IMR-90 (cell line): Measurements from ENCODE around the gene SIPA1L3. TPM values are rescaled to one million over a fixed set of nuclear protein-coding genes. Genes with fewer than 3 reads are reported as not detected.

Experiments used
- ATAC-seq: fragments of 200-7000 bp; cut with Tn5 transposase; 2 replicates; pipeline ENCODE4 v1.9.1; 2020; ENCODE audit warnings: low read depth, mild to moderate bottlenecking, moderate library complexity
- BruUV-seq: library from RNA; stranded (reverse); fragments of 400-500 nt; replicated peaks from 2 replicates; lab custom pipeline; 2021; lab: Mats Ljungman, UMichigan
- CTCF ChIA-PET: fragments of 300-600 bp; formaldehyde crosslinking; extraction: SDS; loops from one replicate; lab custom pipeline; 2021; ENCODE audit warnings: antibody characterized with exemption; lab: Yijun Ruan, JAX
- POLR2A ChIA-PET: fragments of 300-600 bp; sonication (Branson Sonifier 250); formaldehyde crosslinking; loops from one replicate; lab custom pipeline; 2022; ENCODE audit warnings: antibody characterized with exemption; ENCODE audit not compliant: unreplicated experiment; lab: Charles Lee
- DNase-seq: peaks from one replicate; pipeline ENCODE4 v3.0.0; 2013
- H2AFZ ChIP-seq: replicated peaks from 2 replicates; pipeline ENCODE3; 2013; ENCODE audit warnings: low read length, mild to moderate bottlenecking; ENCODE audit not compliant: poor library complexity
- H2AK5ac ChIP-seq: 2 replicates; pipeline ENCODE4 v1.6.1; 2013; ENCODE audit warnings: low read depth, low read length, inconsistent platforms
- H2AK9ac ChIP-seq: replicated peaks from 2 replicates; pipeline ENCODE3; 2013; ENCODE audit warnings: mild to moderate bottlenecking, low read depth, low read length, moderate library complexity; ENCODE audit not compliant: poor library complexity
- H2BK120ac ChIP-seq: 2 replicates; pipeline ENCODE4 v1.6.1; 2013; ENCODE audit warnings: low read depth, low read length, inconsistent platforms
- H2BK15ac ChIP-seq: 3 replicates; pipeline ENCODE4 v1.6.1; 2013; ENCODE audit warnings: low read depth, low read length, inconsistent platforms
- H2BK20ac ChIP-seq: 2 replicates; pipeline ENCODE4 v1.6.1; 2013; ENCODE audit warnings: low read depth, mild to moderate bottlenecking, inconsistent platforms, low read length, moderate library complexity
- H2BK5ac ChIP-seq: 2 replicates; pipeline ENCODE4 v1.6.1; 2013; ENCODE audit warnings: mild to moderate bottlenecking, low read depth, low read length, inconsistent platforms; ENCODE audit not compliant: poor library complexity, severe bottlenecking
- H3K14ac ChIP-seq: replicated peaks from 2 replicates; pipeline ENCODE4 v1.6.1; 2013; ENCODE audit warnings: low read depth, low read length, inconsistent platforms
- H3K18ac ChIP-seq: 2 replicates; pipeline ENCODE4 v1.6.1; 2013; ENCODE audit warnings: low read depth, low read length, control low read depth
- H3K23ac ChIP-seq: 2 replicates; pipeline ENCODE4 v1.6.1; 2013; ENCODE audit warnings: low read depth, low read length, inconsistent platforms
- H3K27ac ChIP-seq: 2 replicates; pipeline ENCODE4 v1.5.1; 2013; ENCODE audit warnings: mild to moderate bottlenecking, control low read depth, low read length; ENCODE audit not compliant: insufficient read depth
- H3K27me3 ChIP-seq: 2 replicates; pipeline ENCODE4 v1.6.1; 2013; ENCODE audit warnings: low read length; ENCODE audit not compliant: control insufficient read depth, insufficient read depth
- H3K36me3 ChIP-seq: 2 replicates; pipeline ENCODE4 v1.6.1; 2013; ENCODE audit warnings: low read length, mixed read lengths; ENCODE audit not compliant: control insufficient read depth, insufficient read depth
- H3K4ac ChIP-seq: 2 replicates; pipeline ENCODE4 v1.6.1; 2013; ENCODE audit warnings: low read depth, low read length, inconsistent platforms
- H3K4me1 ChIP-seq: 2 replicates; pipeline ENCODE4 v1.6.1; 2013; ENCODE audit warnings: low read length, mixed read lengths; ENCODE audit not compliant: control insufficient read depth, insufficient read depth
- H3K4me2 ChIP-seq: 2 replicates; pipeline ENCODE4 v1.6.1; 2013; ENCODE audit warnings: low read depth, mild to moderate bottlenecking, control low read depth, low read length, moderate library complexity
- H3K4me3 ChIP-seq: 2 replicates; pipeline ENCODE4 v1.5.1; 2013; ENCODE audit warnings: low read depth, mild to moderate bottlenecking, control low read depth, low read length, moderate library complexity; ENCODE audit not compliant: insufficient read depth
- H3K56ac ChIP-seq: 2 replicates; pipeline ENCODE4 v1.6.1; 2013; ENCODE audit warnings: low read length, inconsistent platforms; ENCODE audit not compliant: insufficient read depth; ENCODE audit errors: extremely low read depth
- H3K79me1 ChIP-seq, 2 experiments: 2 replicates each; pipeline ENCODE4 v1.6.1; 2013; ENCODE audit warnings: low read length in 2 of 2, inconsistent platforms in 1 of 2, low read depth in 1 of 2
- H3K9ac ChIP-seq: 2 replicates; pipeline ENCODE4 v1.6.1; 2013; ENCODE audit warnings: low read depth, low read length, control low read depth
- H3K9me1 ChIP-seq: 2 replicates; pipeline ENCODE4 v1.6.1; 2013; ENCODE audit warnings: low read length, inconsistent platforms; ENCODE audit not compliant: insufficient read depth
- H3K9me3 ChIP-seq: 2 replicates; pipeline ENCODE4 v1.6.1; 2013; ENCODE audit warnings: low read length; ENCODE audit not compliant: control insufficient read depth, insufficient read depth
- H4K20me1 ChIP-seq: 2 replicates; pipeline ENCODE4 v1.6.1; 2013; ENCODE audit warnings: low read length, inconsistent platforms; ENCODE audit not compliant: insufficient read depth
- H4K5ac ChIP-seq: 2 replicates; pipeline ENCODE4 v1.6.1; 2013; ENCODE audit warnings: mild to moderate bottlenecking, low read depth, low read length, control low read depth
- H4K8ac ChIP-seq, 2 experiments: 2 replicates each; pipeline ENCODE4 v1.6.1; 2013; ENCODE audit warnings: low read depth in 2 of 2, low read length in 2 of 2, control low read depth in 1 of 2, inconsistent platforms in 1 of 2
- H4K91ac ChIP-seq: 2 replicates; pipeline ENCODE4 v1.6.1; 2013; ENCODE audit warnings: low read depth, low read length, inconsistent platforms; ENCODE audit not compliant: insufficient read depth
- CTCF ChIP-seq: conservative IDR thresholded peaks from 2 replicates; pipeline ENCODE4 v1.5.1; 2012; ENCODE audit warnings: mild to moderate bottlenecking, low read depth, low read length, improper control_type of control experiment
- MXI1 ChIP-seq: IDR thresholded peaks from 2 replicates; pipeline ENCODE4 v1.6.1; 2012; ENCODE audit warnings: low read depth, mild to moderate bottlenecking, low read length, moderate library complexity, borderline replicate concordance
- POLR2A ChIP-seq: IDR thresholded peaks from 2 replicates; pipeline ENCODE4 v1.6.1; 2012; ENCODE audit warnings: mild to moderate bottlenecking, low read depth, low read length
- RAD21 ChIP-seq: IDR thresholded peaks from 2 replicates; pipeline ENCODE4 v1.6.1; 2012; ENCODE audit warnings: low read length, improper control_type of control experiment
- SMC3 ChIP-seq: fragments of 150-350 bp; IDR thresholded peaks from 2 replicates; pipeline ENCODE4 v1.6.1; 2016; ENCODE audit warnings: low read depth, mild to moderate bottlenecking, antibody characterized with exemption, low read length, moderate library complexity
- USF2 ChIP-seq: fragments of 150-350 bp; IDR thresholded peaks from 2 replicates; pipeline ENCODE4 v1.6.1; 2017; ENCODE audit warnings: mild to moderate bottlenecking, antibody characterized with exemption, low read length, low read depth
- WGBS, 2 experiments: methylation state at CpG; one replicate each; pipeline versions ENCODE4 v1.1.5 to v1.1.7; 2013; ENCODE audit warnings: missing lambda C conversion rate in 2 of 2; ENCODE audit not compliant: insufficient read length in 1 of 2; ENCODE audit errors: extremely low coverage in 2 of 2; 5-methylcytosine and 5-hydroxymethylcytosine counted together
- dilution Hi-C: fragments of 300-500 bp; cut with HindIII; formaldehyde crosslinking; loops from one replicate; pipeline ENCODE4 v1.14.3; 2018; ENCODE audit warnings: low sequenced_read_pairs; ENCODE audit not compliant: unreplicated experiment
- in situ Hi-C: fragments of 300-500 bp; cut with MboI; formaldehyde crosslinking; loops from 3 replicates; pipeline ENCODE4 v1.14.3; 2019; ENCODE audit warnings: low sequenced_read_pairs, inconsistent platforms, mixed read lengths
- intact Hi-C: fragments of 100-400 bp; cut with micrococcal nuclease; formaldehyde crosslinking; loops from 2 replicates; pipeline ENCODE4 v1.10.0; 2022
- polyA plus RNA-seq, 3 experiments: library from polyadenylated mRNA; depleted of rRNA; stranded (reverse); fragments of >200 nt; gene quantifications; 2 replicates each; pipeline ENCODE4 v1.2.3, GENCODE V29; 2012; ENCODE audit warnings: low replicate concordance in 1 of 3
- total RNA-seq: library from RNA; depleted of rRNA; stranded (reverse); fragments of >200 nt; gene quantifications from 2 replicates; pipeline ENCODE4 v1.2.3, GENCODE V29; 2012

The SIPA1L3 gene
- total and polyA plus RNA-seq, 2 of the 4 experiments (the other 2 are of a cell fraction), result 4.1 to 9.4 TPM

GRCh38 chr19:37932985-37933936 lies 26.3 kb downstream of the SIPA1L3 start:
- Histone ChIP-seq H3K4me1 (peaks cover 11% of the 10 kb centered on the region), H2BK120ac (peak overlapping the region; percentile 16; the same call in 1 of the 2 replicates), H3K18ac (no peak overlapping the region), H2BK20ac (peak overlapping the region; percentile 5; the same call in 1 of the 2 replicates), H3K56ac (no peak overlapping the region), H4K91ac (no peak overlapping the region), H3K9me1 (peaks cover 8% of the 10 kb centered on the region), H2BK15ac (no peak overlapping the region; the same call in 2 of the 3 replicates), H4K20me1 (peaks cover 35% of the 10 kb centered on the region), H2BK5ac (peak overlapping the region; percentile 26), H2AK5ac (peak overlapping the region; percentile 47; the same call in 1 of the 2 replicates), H3K27ac (no peak overlapping the region), H3K4me3 (no peak overlapping the region), H3K36me3 (peaks cover 1% of the 10 kb centered on the region; the same call in 1 of the 2 replicates), H3K79me1 (peaks cover 52 to 91% of the 10 kb centered on the region in 2 experiments), H4K8ac (no peak overlapping the region; a peak in 1 of 4 replicates), H4K5ac (no peak overlapping the region), H2AFZ (no peak overlapping the region), H3K9me3 (peaks cover 12% of the 10 kb centered on the region), H3K27me3 (no peaks in the 10 kb centered on the region), H3K4ac (peak overlapping the region; percentile 86; the same call in 1 of the 2 replicates), H3K14ac (peak overlapping the region; percentile 83; the same call in 1 of the 2 replicates), H3K23ac (0 out of 2 replicates have a peak overlapping the region, but pooled peaks have one; percentile 11), H3K9ac (no peak overlapping the region), H2AK9ac (peak overlapping the region; percentile 86), H3K4me2 (no peak overlapping the region)
- DNase-seq, result peak; percentile 61
- WGBS, 2 experiments, result 86% methylated on average over 6 of the region's 12 CpGs; no CpG with 5 or more reads in 1 of the 2 experiments
- dilution Hi-C loops (no loop called here), in situ Hi-C loops (no loop called here), intact Hi-C loops (no loop called here)
- TF ChIP-seq RAD21 (no peak), CTCF (no peak), USF2 (no peak), POLR2A (no peak), SMC3 (no peak), MXI1 (no peak)
- BruUV-seq, result no TSS peak
- POLR2A ChIA-PET, result no interaction called here
- ATAC-seq, result peak; percentile 59
- CTCF ChIA-PET, result interaction anchor here (0.7 kb wide), 1 partner anchor 10 kb away, joined by 3 read pairs; no protein-coding TSS in a partner anchor
